H1 (cell line): ENCODE results near the gene PPP1R12C. TPM values are rescaled to one million over a fixed set of nuclear protein-coding genes. Genes with fewer than 3 reads are reported as not detected.

ENCODE experiments used
- CHD7 ChIP-seq: fragments of 300-600 bp; sonication (generic); IDR thresholded peaks from 2 replicates; pipeline ENCODE4 v1.7.1; 2012; ENCODE audit warnings: low read length, moderate library complexity, mild to moderate bottlenecking, inconsistent platforms; ENCODE audit not compliant: insufficient replicate concordance
- E2F6 ChIP-seq: IDR thresholded peaks from 2 replicates; pipeline ENCODE4 v1.6.1; 2012; ENCODE audit warnings: inconsistent platforms
- FOSL1 ChIP-seq: IDR thresholded peaks from 2 replicates; pipeline ENCODE4 v1.6.1; 2011; ENCODE audit warnings: mild to moderate bottlenecking, low read depth, low read length, moderate library complexity; ENCODE audit not compliant: insufficient read depth
- GTF2F1 ChIP-seq: IDR thresholded peaks from 2 replicates; pipeline ENCODE4 v1.6.1; 2012; ENCODE audit warnings: low read depth, low read length, improper control_type of control experiment, borderline replicate concordance
- RAD21 ChIP-seq, 2 experiments: IDR thresholded peaks in 1 of 2; conservative IDR thresholded peaks in 1 of 2; 2 replicates each; pipeline ENCODE4 v1.6.1; 2011; ENCODE audit warnings: low read depth in 2 of 2, low read length in 2 of 2, improper control_type of control experiment in 1 of 2, inconsistent platforms in 1 of 2, mild to moderate bottlenecking in 1 of 2, moderate library complexity in 1 of 2
- SP1 ChIP-seq: IDR thresholded peaks from 2 replicates; pipeline ENCODE4 v1.6.1; 2011; ENCODE audit warnings: low read depth, low read length
- SRF ChIP-seq: IDR thresholded peaks from 2 replicates; pipeline ENCODE4 v1.6.1; 2011; ENCODE audit warnings: mild to moderate bottlenecking, low read depth, low read length, moderate library complexity
- TAF1 ChIP-seq: IDR thresholded peaks from 2 replicates; pipeline ENCODE4 v1.6.1; 2011; ENCODE audit warnings: mild to moderate bottlenecking, low read depth, low read length
- TEAD4 ChIP-seq: IDR thresholded peaks from 2 replicates; pipeline ENCODE4 v1.6.1; 2012; ENCODE audit warnings: low read depth, low read length, inconsistent platforms, mixed read lengths
- polyA plus RNA-seq, 7 experiments: library from polyadenylated mRNA; depleted of rRNA in 3 of 7; stranded (reverse) in 5 of 7; unstranded in 2 of 7; fragments of >200 nt in 5 of 7; fragments of 200-250 nt in 2 of 7; gene quantifications; 1 replicate in 5 of 7; 2 replicates in 1 of 7; 4 replicates in 1 of 7; pipeline versions ENCODE4 v1.2.1 to v1.2.3, GENCODE V29; 2011 to 2013; ENCODE audit warnings: missing spikeins in 2 of 7, mixed read lengths in 2 of 7
- total RNA-seq: library from RNA; stranded (reverse); fragmentation: NEBNext Ultra II Directional; extraction: Animal tissue kit (Norgen Biotek cat#: 25700); gene quantifications from 2 replicates; pipeline ENCODE4 v1.2.1, GENCODE V29; 2021

PPP1R12C gene
- total and polyA plus RNA-seq, 2 of the 8 experiments (the other 6 are each of a cell fraction or from before 2014, with no cell fraction given) = 31.7 to 71.5 TPM

- TF ChIP-seq TEAD4 (no peak), RAD21 (IDR thresholded peaks at IDR 0.05 in 1 of 2, conservative IDR thresholded peaks at IDR 0.05 in 1 of 2; ENCODE audit: low read depth in 2 of 2, low read length in 2 of 2) (no peak), CHD7 (no peak), TAF1 (0 out of 2 replicates have a peak, but pooled peaks have one; percentile 5), SP1 (no peak; the same call in 1 of the 2 replicates), GTF2F1 (no peak), FOSL1 (no peak), SRF (no peak), E2F6 (peak; percentile 39)
Observed at GRCh38 chr19:55080121-55080967, 37.1 kb downstream of the PPP1R12C start (continued).
